NT2/D1 (cell line): Measurements from ENCODE around the gene RTN4RL1.

Experiments
- SUZ12 ChIP-seq: IDR thresholded peaks from 2 replicates; pipeline ENCODE4 v1.6.1; 2011; ENCODE audit not compliant: insufficient read length, insufficient read depth; ENCODE audit errors: extremely low read depth
- ZNF274 ChIP-seq: IDR thresholded peaks from 2 replicates; pipeline ENCODE4 v1.6.1; 2011; ENCODE audit warnings: mild to moderate bottlenecking, low read depth, low read length

- no peak for TF ChIP-seq ZNF274
- no peak for TF ChIP-seq SUZ12
Measured at GRCh38 chr17:1970843-1971384, 54.2 kb downstream of the RTN4RL1 start.
